NK-92 (cell line): ENCODE measurements around the gene CTDSP2.
"Not testable (repeated sequence)": the region's sequence is repeated elsewhere in the genome, so short reads cannot be mapped to it uniquely, and the experiment has no call there.

ENCODE experiments used
- DNase-seq: peaks from one replicate; lab custom pipeline; 2025; ENCODE audit not compliant: unreplicated experiment; lab: John Stamatoyannopoulos, UW

CTDSP2 gene

GRCh38 chr12:57853864-57854556, 7.5 kb upstream of the CTDSP2 start:
- no peak for DNase-seq

GRCh38 chr12:57852620-57853500, 6.3 kb upstream of the CTDSP2 start:
- no peak for DNase-seq

GRCh38 chr12:57852200-57852599, 5.7 kb upstream of the CTDSP2 start:
- no peak for DNase-seq

GRCh38 chr12:57851552-57851951, 5.0 kb upstream of the CTDSP2 start:
- no peak for DNase-seq

- DNase-seq, result no peak
These were observed 4.4 kb upstream of the CTDSP2 start for GRCh38 chr12:57850854-57851430.

GRCh38 chr12:57849447-57849846, 2.9 kb upstream of the CTDSP2 start:
- DNase-seq, result not testable (repeated sequence)

- no peak for DNase-seq
These were observed 2.5 kb upstream of the CTDSP2 start for GRCh38 chr12:57849035-57849434.

- DNase-seq, result no peak
These were observed 1.7 kb upstream of the CTDSP2 start for GRCh38 chr12:57848208-57848607.

- no peak for DNase-seq
These were observed 298 bp downstream of the CTDSP2 start for GRCh38 chr12:57846285-57846576.

- DNase-seq, result no peak
These were observed 848 bp downstream of the CTDSP2 start for GRCh38 chr12:57845478-57846284.

GRCh38 chr12:57844709-57845477, 1.6 kb downstream of the CTDSP2 start:
- DNase-seq, result no peak

GRCh38 chr12:57842342-57843294, 3.9 kb downstream of the CTDSP2 start:
- DNase-seq, result no peak

- no peak for DNase-seq
These were observed 5.1 kb downstream of the CTDSP2 start for GRCh38 chr12:57841445-57841844.

- no peak for DNase-seq
These were observed 5.8 kb downstream of the CTDSP2 start for GRCh38 chr12:57840726-57841125.

- no peak for DNase-seq
These were observed 6.5 kb downstream of the CTDSP2 start for GRCh38 chr12:57839996-57840395.

GRCh38 chr12:57838594-57839302, 7.8 kb downstream of the CTDSP2 start:
- DNase-seq, result no peak

GRCh38 chr12:57837864-57838562, 8.5 kb downstream of the CTDSP2 start:
- no peak for DNase-seq
